WTC11 (cell line): ENCODE measurements around the gene PTPRN2. TPM values are rescaled to one million over a fixed set of nuclear protein-coding genes. Genes with fewer than 3 reads are reported as not detected.

Experiments used
- ATAC-seq: fragments of 200-7000 bp; cut with Tn5 transposase; 2 replicates; pipeline ENCODE4 v1.10.0; 2021; ENCODE audit warnings: mild to moderate bottlenecking, moderate library complexity
- CTCF ChIA-PET: fragments of 300-600 bp; sonication (Branson Sonifier 250); formaldehyde crosslinking; loops from one replicate; lab custom pipeline; 2021; ENCODE audit warnings: antibody characterized with exemption; lab: Charles Lee
- POLR2A ChIA-PET: fragments of 350-600 bp; sonication (Branson Sonifier 250); formaldehyde crosslinking; loops from one replicate; lab custom pipeline; 2021; ENCODE audit warnings: antibody characterized with exemption; lab: Charles Lee
- DNase-seq: peaks from one replicate; pipeline ENCODE4 v3.0.0; 2021; ENCODE audit warnings: low spot score
- H3K27ac Mint-ChIP-seq: 2 replicates; pipeline ENCODE4 v1.8.0; 2021; ENCODE audit warnings: mixed read lengths
- H3K27me3 Mint-ChIP-seq: 2 replicates; pipeline ENCODE4 v1.8.0; 2021; ENCODE audit warnings: low read depth, mild to moderate bottlenecking, moderate library complexity, mixed read lengths
- H3K36me3 Mint-ChIP-seq: 2 replicates; pipeline ENCODE4 v1.8.0; 2021; ENCODE audit warnings: mixed read lengths
- H3K4me1 Mint-ChIP-seq: 2 replicates; pipeline ENCODE4 v1.8.0; 2022; ENCODE audit warnings: mixed read lengths
- H3K4me3 Mint-ChIP-seq: 2 replicates; pipeline ENCODE4 v1.8.0; 2021; ENCODE audit warnings: mild to moderate bottlenecking, moderate library complexity, mixed read lengths
- H3K9me3 Mint-ChIP-seq: 2 replicates; pipeline ENCODE4 v1.8.0; 2021; ENCODE audit warnings: mixed read lengths
- CBFB ChIP-seq: sonication (generic); formaldehyde crosslinking; IDR thresholded peaks from 2 replicates; pipeline ENCODE4 v1.8.1; 2022; ENCODE audit warnings: mild to moderate bottlenecking, low read depth, missing genetic modification reagents
- E2F1 ChIP-seq: sonication (generic); formaldehyde crosslinking; IDR thresholded peaks from 2 replicates; pipeline ENCODE4 v1.8.0; 2022; ENCODE audit warnings: mild to moderate bottlenecking, missing genetic modification reagents
- EMX1 ChIP-seq: fragments of 250-450 bp; sonication (Bioruptor Pico); IDR thresholded peaks from 2 replicates; pipeline ENCODE4 v1.8.0; 2021; ENCODE audit warnings: mild to moderate bottlenecking
- FOXJ3 ChIP-seq: sonication (generic); formaldehyde crosslinking; IDR thresholded peaks from 2 replicates; pipeline ENCODE4 v1.9.0; 2021; ENCODE audit warnings: missing genetic modification reagents, mild to moderate bottlenecking, borderline replicate concordance
- FOXK1 ChIP-seq: sonication (generic); formaldehyde crosslinking; IDR thresholded peaks from 2 replicates; pipeline ENCODE4 v1.8.0; 2022; ENCODE audit warnings: mild to moderate bottlenecking, moderate library complexity, missing genetic modification reagents
- FOXP1 ChIP-seq: sonication (generic); formaldehyde crosslinking; IDR thresholded peaks from 2 replicates; pipeline ENCODE4 v1.8.0; 2022; ENCODE audit warnings: missing genetic modification reagents, mild to moderate bottlenecking, moderate library complexity, borderline replicate concordance
- GTF2I ChIP-seq: fragments of 250-450 bp; sonication (Bioruptor Pico); conservative IDR thresholded peaks from 2 replicates; pipeline ENCODE4 v1.4.0; 2021; ENCODE audit warnings: mild to moderate bottlenecking
- HMGXB4 ChIP-seq: sonication (generic); formaldehyde crosslinking; IDR thresholded peaks from 2 replicates; pipeline ENCODE4 v1.8.1; 2023; ENCODE audit warnings: mild to moderate bottlenecking, moderate library complexity, missing genetic modification reagents
- MLX ChIP-seq: sonication (generic); formaldehyde crosslinking; IDR thresholded peaks from 2 replicates; pipeline ENCODE4 v1.8.1; 2023; ENCODE audit warnings: mild to moderate bottlenecking, missing genetic modification reagents, moderate library complexity
- SMAD3 ChIP-seq: sonication (generic); formaldehyde crosslinking; IDR thresholded peaks from 2 replicates; pipeline ENCODE4 v1.8.0; 2022; ENCODE audit warnings: missing genetic modification reagents, mild to moderate bottlenecking, borderline replicate concordance
- ZMAT4 ChIP-seq: fragments of 250-450 bp; sonication (Bioruptor Pico); IDR thresholded peaks from 2 replicates; pipeline ENCODE4 v1.9.0; 2021; ENCODE audit warnings: mild to moderate bottlenecking
- ZNF121 ChIP-seq: sonication (generic); formaldehyde crosslinking; IDR thresholded peaks from 2 replicates; pipeline ENCODE4 v1.8.0; 2023; ENCODE audit warnings: missing genetic modification reagents
- ZNF219 ChIP-seq: sonication (generic); formaldehyde crosslinking; IDR thresholded peaks from 2 replicates; pipeline ENCODE4 v1.8.0; 2023; ENCODE audit warnings: missing genetic modification reagents, mild to moderate bottlenecking, borderline replicate concordance
- ZNF416 ChIP-seq: fragments of 250-450 bp; sonication (Bioruptor Pico); IDR thresholded peaks from 2 replicates; pipeline ENCODE4 v1.9.0; 2021; ENCODE audit warnings: mild to moderate bottlenecking, inconsistent platforms
- ZNF423 ChIP-seq: fragments of 250-450 bp; sonication (Bioruptor Pico); IDR thresholded peaks from 2 replicates; pipeline ENCODE4 v2.1.2; 2022; ENCODE audit warnings: mild to moderate bottlenecking, moderate library complexity
- total RNA-seq: library from RNA; stranded (reverse); gene quantifications from 3 replicates; pipeline ENCODE4 v1.2.3, GENCODE V29; 2021
- TF ChIP-seq, protein P1 (sequence below): sonication (generic); formaldehyde crosslinking; IDR thresholded peaks from 2 replicates; pipeline ENCODE4 v1.8.1; 2022; ENCODE audit warnings: mild to moderate bottlenecking, missing genetic modification reagents, moderate library complexity, borderline replicate concordance
- TF ChIP-seq, protein P2 (sequence below): sonication (generic); formaldehyde crosslinking; IDR thresholded peaks from 2 replicates; pipeline ENCODE4 v1.8.1; 2022; ENCODE audit warnings: mild to moderate bottlenecking, moderate library complexity, missing genetic modification reagents
- TF ChIP-seq, protein P3 (sequence below): fragments of 250-450 bp; sonication (Bioruptor Pico); IDR thresholded peaks from 2 replicates; pipeline ENCODE4 v1.9.0; 2021; ENCODE audit warnings: mild to moderate bottlenecking, borderline replicate concordance
- TF ChIP-seq, protein P4 (sequence below): sonication (generic); formaldehyde crosslinking; IDR thresholded peaks from 2 replicates; pipeline ENCODE4 v1.8.0; 2022; ENCODE audit warnings: mild to moderate bottlenecking, missing genetic modification reagents

Gene PTPRN2
- total RNA-seq, 1 experiment from 2014 or later, result 4.7 TPM

DNA sequence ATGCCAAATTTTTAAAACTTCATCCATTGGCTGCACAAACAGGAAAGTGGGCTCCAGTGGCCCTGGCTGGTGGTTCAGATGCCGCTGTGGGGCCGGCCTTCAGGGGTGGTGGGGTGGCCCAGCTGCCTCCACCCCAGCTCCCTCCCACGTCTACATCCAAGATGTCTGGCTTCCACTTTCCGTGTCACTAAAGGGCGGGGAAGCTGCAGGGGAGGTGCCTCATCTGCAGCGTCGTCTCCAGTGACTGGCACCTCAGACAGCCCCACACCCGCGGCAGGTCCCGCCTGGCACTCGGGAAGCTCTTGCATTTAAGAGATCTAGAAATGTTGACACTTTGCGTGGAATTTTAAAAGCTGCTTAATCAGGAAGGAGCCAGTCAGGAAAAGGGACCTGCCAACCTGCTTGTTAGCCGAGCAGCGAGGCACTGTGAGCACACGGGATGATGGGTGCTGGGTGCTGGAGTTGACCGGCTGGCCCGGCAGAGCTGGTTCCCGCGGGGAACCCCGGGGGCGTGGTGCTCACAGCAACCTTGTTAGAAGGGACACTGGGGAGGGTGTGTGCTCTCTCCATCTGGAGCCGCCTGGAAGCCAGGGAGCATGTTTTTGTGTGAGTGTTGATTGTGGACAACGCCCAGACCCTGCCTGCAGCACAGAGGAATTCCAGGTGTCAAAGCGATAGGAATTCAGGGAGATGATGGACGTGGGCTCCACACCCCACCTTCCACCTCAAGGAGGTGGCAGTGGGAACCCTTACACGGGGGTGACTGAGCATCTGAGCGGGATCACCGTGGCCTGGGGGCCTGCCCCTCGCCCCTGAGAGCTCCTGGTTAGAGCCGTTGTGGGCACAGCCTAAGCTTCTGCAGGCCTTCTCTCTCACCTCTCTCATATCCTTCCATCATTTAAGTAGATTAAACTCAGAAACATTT is 320.5 kb downstream of the PTPRN2 start:
- Mint-ChIP-seq H3K4me1 (no peaks in the 10 kb centered on the region), H3K4me3 (no peak overlapping the region), H3K27ac (no peak overlapping the region), H3K36me3 (no peaks in the 10 kb centered on the region; the same call in 1 of the 2 replicates), H3K27me3 (no peaks in the 10 kb centered on the region), H3K9me3 (no peaks in the 10 kb centered on the region)
- POLR2A ChIA-PET, result no interaction called here
- TF ChIP-seq, protein P1, sequence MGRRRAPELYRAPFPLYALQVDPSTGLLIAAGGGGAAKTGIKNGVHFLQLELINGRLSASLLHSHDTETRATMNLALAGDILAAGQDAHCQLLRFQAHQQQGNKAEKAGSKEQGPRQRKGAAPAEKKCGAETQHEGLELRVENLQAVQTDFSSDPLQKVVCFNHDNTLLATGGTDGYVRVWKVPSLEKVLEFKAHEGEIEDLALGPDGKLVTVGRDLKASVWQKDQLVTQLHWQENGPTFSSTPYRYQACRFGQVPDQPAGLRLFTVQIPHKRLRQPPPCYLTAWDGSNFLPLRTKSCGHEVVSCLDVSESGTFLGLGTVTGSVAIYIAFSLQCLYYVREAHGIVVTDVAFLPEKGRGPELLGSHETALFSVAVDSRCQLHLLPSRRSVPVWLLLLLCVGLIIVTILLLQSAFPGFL (CRISPR knock-in tag), result no peak
- TF ChIP-seq ZNF121 (CRISPR knock-in tag) (no peak), FOXP1 (CRISPR knock-in tag) (no peak), ZNF416 (CRISPR knock-in tag) (no peak), FOXK1 (CRISPR knock-in tag) (no peak), ZNF219 (no peak), MLX (CRISPR knock-in tag) (no peak), SMAD3 (no peak), EMX1 (no peak), HMGXB4 (CRISPR knock-in tag) (no peak), FOXJ3 (CRISPR knock-in tag) (no peak), E2F1 (CRISPR knock-in tag) (no peak), GTF2I (CRISPR knock-in tag) (no peak), CBFB (no peak), ZNF423 (no peak), ZMAT4 (CRISPR knock-in tag) (no peak)
- TF ChIP-seq, protein P2, sequence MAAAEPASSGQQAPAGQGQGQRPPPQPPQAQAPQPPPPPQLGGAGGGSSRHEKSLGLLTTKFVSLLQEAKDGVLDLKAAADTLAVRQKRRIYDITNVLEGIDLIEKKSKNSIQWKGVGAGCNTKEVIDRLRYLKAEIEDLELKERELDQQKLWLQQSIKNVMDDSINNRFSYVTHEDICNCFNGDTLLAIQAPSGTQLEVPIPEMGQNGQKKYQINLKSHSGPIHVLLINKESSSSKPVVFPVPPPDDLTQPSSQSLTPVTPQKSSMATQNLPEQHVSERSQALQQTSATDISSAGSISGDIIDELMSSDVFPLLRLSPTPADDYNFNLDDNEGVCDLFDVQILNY, result no peak
- TF ChIP-seq, protein P3, sequence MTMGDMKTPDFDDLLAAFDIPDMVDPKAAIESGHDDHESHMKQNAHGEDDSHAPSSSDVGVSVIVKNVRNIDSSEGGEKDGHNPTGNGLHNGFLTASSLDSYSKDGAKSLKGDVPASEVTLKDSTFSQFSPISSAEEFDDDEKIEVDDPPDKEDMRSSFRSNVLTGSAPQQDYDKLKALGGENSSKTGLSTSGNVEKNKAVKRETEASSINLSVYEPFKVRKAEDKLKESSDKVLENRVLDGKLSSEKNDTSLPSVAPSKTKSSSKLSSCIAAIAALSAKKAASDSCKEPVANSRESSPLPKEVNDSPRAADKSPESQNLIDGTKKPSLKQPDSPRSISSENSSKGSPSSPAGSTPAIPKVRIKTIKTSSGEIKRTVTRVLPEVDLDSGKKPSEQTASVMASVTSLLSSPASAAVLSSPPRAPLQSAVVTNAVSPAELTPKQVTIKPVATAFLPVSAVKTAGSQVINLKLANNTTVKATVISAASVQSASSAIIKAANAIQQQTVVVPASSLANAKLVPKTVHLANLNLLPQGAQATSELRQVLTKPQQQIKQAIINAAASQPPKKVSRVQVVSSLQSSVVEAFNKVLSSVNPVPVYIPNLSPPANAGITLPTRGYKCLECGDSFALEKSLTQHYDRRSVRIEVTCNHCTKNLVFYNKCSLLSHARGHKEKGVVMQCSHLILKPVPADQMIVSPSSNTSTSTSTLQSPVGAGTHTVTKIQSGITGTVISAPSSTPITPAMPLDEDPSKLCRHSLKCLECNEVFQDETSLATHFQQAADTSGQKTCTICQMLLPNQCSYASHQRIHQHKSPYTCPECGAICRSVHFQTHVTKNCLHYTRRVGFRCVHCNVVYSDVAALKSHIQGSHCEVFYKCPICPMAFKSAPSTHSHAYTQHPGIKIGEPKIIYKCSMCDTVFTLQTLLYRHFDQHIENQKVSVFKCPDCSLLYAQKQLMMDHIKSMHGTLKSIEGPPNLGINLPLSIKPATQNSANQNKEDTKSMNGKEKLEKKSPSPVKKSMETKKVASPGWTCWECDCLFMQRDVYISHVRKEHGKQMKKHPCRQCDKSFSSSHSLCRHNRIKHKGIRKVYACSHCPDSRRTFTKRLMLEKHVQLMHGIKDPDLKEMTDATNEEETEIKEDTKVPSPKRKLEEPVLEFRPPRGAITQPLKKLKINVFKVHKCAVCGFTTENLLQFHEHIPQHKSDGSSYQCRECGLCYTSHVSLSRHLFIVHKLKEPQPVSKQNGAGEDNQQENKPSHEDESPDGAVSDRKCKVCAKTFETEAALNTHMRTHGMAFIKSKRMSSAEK, result no peak
- TF ChIP-seq, protein P4, sequence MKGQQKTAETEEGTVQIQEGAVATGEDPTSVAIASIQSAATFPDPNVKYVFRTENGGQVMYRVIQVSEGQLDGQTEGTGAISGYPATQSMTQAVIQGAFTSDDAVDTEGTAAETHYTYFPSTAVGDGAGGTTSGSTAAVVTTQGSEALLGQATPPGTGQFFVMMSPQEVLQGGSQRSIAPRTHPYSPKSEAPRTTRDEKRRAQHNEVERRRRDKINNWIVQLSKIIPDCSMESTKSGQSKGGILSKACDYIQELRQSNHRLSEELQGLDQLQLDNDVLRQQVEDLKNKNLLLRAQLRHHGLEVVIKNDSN, result no peak
- CTCF ChIA-PET, result no interaction called here
- peak; percentile 4 for DNase-seq
- no peak for ATAC-seq
